ENCODE results near the gene LAMC3.

LAMC3 gene

GRCh38 chr9:130975932-130976841 is 32.8 kb upstream of the LAMC3 start:
- no peak for TF ChIP-seq CTCF (IDR thresholded peaks at IDR 0.05; ENCODE audit: insufficient read depth, low read length, missing control alignments)
- ChIA-PET POLR2A (no interaction called here), CTCF (interaction anchor here (1.1 kb wide), 1 partner anchor 12 kb away, joined by 3 read pairs; no protein-coding TSS in a partner anchor)
- DNase-seq (ENCODE audit: low read depth, low spot score) = no peak
- H3K4me3 ChIP-seq (ENCODE audit: low read depth, low read length) = no peak overlapping the region

- TF ChIP-seq CTCF (IDR thresholded peaks at IDR 0.05; ENCODE audit: insufficient read depth, low read length, missing control alignments) = no peak
- ChIA-PET CTCF (no interaction called here), POLR2A (no interaction called here)
- no peak overlapping the region for H3K4me3 ChIP-seq (ENCODE audit: low read depth, low read length)
- no peak for DNase-seq (ENCODE audit: low read depth, low spot score)
Measured at GRCh38 chr9:130977811-130978221, 31.2 kb upstream of the LAMC3 start.

GRCh38 chr9:130979591-130980385 is 29.2 kb upstream of the LAMC3 start:
- TF ChIP-seq CTCF (IDR thresholded peaks at IDR 0.05; ENCODE audit: insufficient read depth, low read length, missing control alignments) = no peak
- DNase-seq (ENCODE audit: low read depth, low spot score) = no peak
- CTCF ChIA-PET = interaction anchor here (1.4 to 1.9 kb wide), 3 partner anchors 19 to 278 kb away, joined by 4 to 8 read pairs (median 5); no protein-coding TSS in a partner anchor
- no peak overlapping the region for H3K4me3 ChIP-seq (ENCODE audit: low read depth, low read length)
- POLR2A ChIA-PET = no interaction called here

- H3K4me3 ChIP-seq (ENCODE audit: low read depth, low read length) = no peak overlapping the region
- no peak for DNase-seq (ENCODE audit: low read depth, low spot score)
- POLR2A ChIA-PET = no interaction called here
- no peak for TF ChIP-seq CTCF (IDR thresholded peaks at IDR 0.05; ENCODE audit: insufficient read depth, low read length, missing control alignments)
- CTCF ChIA-PET = interaction anchor here (1.4 to 1.9 kb wide), 3 partner anchors 18 to 279 kb away, joined by 4 to 8 read pairs (median 5); no protein-coding TSS in a partner anchor
Measured at GRCh38 chr9:130980526-130980925, 28.4 kb upstream of the LAMC3 start.

- no peak overlapping the region for H3K4me3 ChIP-seq (ENCODE audit: low read depth, low read length)
- no peak for TF ChIP-seq CTCF (IDR thresholded peaks at IDR 0.05; ENCODE audit: insufficient read depth, low read length, missing control alignments)
- ChIA-PET POLR2A (no interaction called here), CTCF (interaction anchor here (1.1 to 1.9 kb wide), 5 partner anchors 17 to 115 kb away, joined by 3 to 8 read pairs (median 5); no protein-coding TSS in a partner anchor)
- no peak for DNase-seq (ENCODE audit: low read depth, low spot score)
Measured at GRCh38 chr9:130981002-130981755, 27.8 kb upstream of the LAMC3 start.
